OCI-LY7 (cell line): ENCODE data around the gene INKA2. TPM values are rescaled to one million over a fixed set of nuclear protein-coding genes. Genes with fewer than 3 reads are reported as not detected.

Source experiments
- Bru-seq: library from RNA; stranded (reverse); fragments of 400-500 nt; gene quantifications from one replicate; lab custom pipeline; 2021; lab: Mats Ljungman, UMichigan
- BruChase-seq, 2 experiments: library from RNA; stranded (reverse); fragments of 400-500 nt; gene quantifications; one replicate each; lab custom pipeline; 2021; lab: Mats Ljungman, UMichigan
- BruUV-seq: library from RNA; stranded (reverse); fragments of 400-500 nt; replicated peaks from 2 replicates; lab custom pipeline; 2021; lab: Mats Ljungman, UMichigan
- CTCF ChIA-PET: fragments of 300-600 bp; sonication (Branson Sonifier 250); formaldehyde crosslinking; loops from one replicate; lab custom pipeline; 2022; ENCODE audit warnings: antibody characterized with exemption; ENCODE audit not compliant: unreplicated experiment; lab: Charles Lee
- POLR2A ChIA-PET: fragments of 300-600 bp; sonication (Branson Sonifier 250); formaldehyde crosslinking; loops from one replicate; lab custom pipeline; 2022; ENCODE audit warnings: antibody characterized with exemption; lab: Charles Lee
- DNase-seq: peaks from one replicate; pipeline ENCODE4 v3.0.0-alpha.2; 2015; ENCODE audit warnings: low spot score
- H2AFZ ChIP-seq: fragments of 200-600 bp; sonication (generic), shearing (Covaris generic); 2 replicates; pipeline ENCODE4 v1.6.1; 2014; ENCODE audit warnings: mild to moderate bottlenecking, antibody characterized with exemption, low read length, moderate library complexity
- H3K27ac ChIP-seq: fragments of 200-600 bp; sonication (generic); 2 replicates; pipeline ENCODE4 v1.5.1; 2014; ENCODE audit warnings: mixed run types, low read depth, mild to moderate bottlenecking, moderate library complexity, low read length, inconsistent platforms; ENCODE audit not compliant: poor library complexity, severe bottlenecking
- H3K36me3 ChIP-seq: fragments of 200-600 bp; sonication (generic); 2 replicates; pipeline ENCODE4 v1.6.1; 2014; ENCODE audit warnings: mild to moderate bottlenecking, antibody characterized with exemption, low read length, moderate library complexity, mixed read lengths; ENCODE audit not compliant: insufficient read depth
- H3K4me1 ChIP-seq: fragments of 200-600 bp; sonication (generic); 2 replicates; pipeline ENCODE4 v1.5.1; 2014; ENCODE audit warnings: mild to moderate bottlenecking, low read length; ENCODE audit not compliant: insufficient read depth, poor library complexity, severe bottlenecking
- H3K4me2 ChIP-seq: fragments of 200-600 bp; sonication (generic); 2 replicates; pipeline ENCODE4 v1.6.1; 2014; ENCODE audit warnings: mild to moderate bottlenecking, low read length
- H3K4me3 ChIP-seq: fragments of 200-600 bp; sonication (generic); 2 replicates; pipeline ENCODE4 v1.5.1; 2014; ENCODE audit warnings: mild to moderate bottlenecking, low read depth, low read length; ENCODE audit not compliant: poor library complexity, severe bottlenecking
- H3K79me2 ChIP-seq: fragments of 200-600 bp; sonication (generic); 2 replicates; pipeline ENCODE4 v1.6.1; 2016; ENCODE audit warnings: low read depth, mild to moderate bottlenecking, low read length, moderate library complexity, mixed read lengths; ENCODE audit not compliant: insufficient read depth
- H3K9me2 ChIP-seq: fragments of 200-600 bp; sonication (generic); 2 replicates; pipeline ENCODE4 v1.6.1; 2016; ENCODE audit warnings: mild to moderate bottlenecking, low read length, mixed read lengths; ENCODE audit not compliant: insufficient read depth
- H3K9me3 ChIP-seq: fragments of 200-600 bp; sonication (generic); 2 replicates; pipeline ENCODE4 v1.6.1; 2014; ENCODE audit warnings: mild to moderate bottlenecking, mixed run types, low read length, mixed read lengths
- H4K20me1 ChIP-seq: fragments of 200-600 bp; sonication (generic); 2 replicates; pipeline ENCODE4 v1.6.1; 2014; ENCODE audit warnings: mild to moderate bottlenecking, antibody characterized with exemption, low read length, moderate library complexity, mixed read lengths; ENCODE audit not compliant: insufficient read depth
- CTCF ChIP-seq: fragments of 200-600 bp; sonication (generic); conservative IDR thresholded peaks from 2 replicates; pipeline ENCODE4 v1.5.1; 2014; ENCODE audit warnings: mild to moderate bottlenecking, antibody characterized with exemption, low read length, moderate library complexity, mixed read lengths
- EZH2phosphoT487 ChIP-seq: fragments of 200-600 bp; sonication (generic); IDR thresholded peaks from 2 replicates; pipeline ENCODE4 v1.6.1; 2018; ENCODE audit warnings: low read depth, borderline replicate concordance, mild to moderate bottlenecking, mixed run types, antibody characterized with exemption, low read length, moderate library complexity, mixed read lengths
- intact Hi-C: fragments of 100-400 bp; cut with micrococcal nuclease; formaldehyde crosslinking; loops from one replicate; pipeline ENCODE4 v1.10.0; 2022; ENCODE audit not compliant: unreplicated experiment
- long read RNA-seq: library from polyadenylated mRNA; stranded (forward); transcript quantifications from one replicate; pipeline ENCODE4 v2.0.0, GENCODE V29; 2022
- total RNA-seq, 2 experiments: library from RNA; depleted of rRNA in 1 of 2; stranded (reverse); fragments of >200 nt in 1 of 2; shearing (Covaris generic) in 1 of 2; gene quantifications; 2 replicates each; pipeline ENCODE4 v1.2.3, GENCODE V29; 2014 to 2022

Gene INKA2
- total RNA-seq (2014; rRNA removed; shearing (Covaris generic)), result 3.9 and 4.1 TPM in 2 replicates
- 10.8 and 12.2 TPM in 2 replicates for total RNA-seq (2022)
- percentile 52 among the genes with signal in this experiment for Bru-seq, nascent RNA
- BruChase-seq, experiment 1, labeled RNA remaining after a 6-hour chase, result percentile 68 among the genes with signal in this experiment
- percentile 60 among the genes with signal in this experiment for BruChase-seq, experiment 2, labeled RNA remaining after a 2-hour chase
- long read RNA-seq, full-length matches to known transcripts, result 1 of 25 reads
- long read RNA-seq, partial matches to known transcripts, result 0 of 25 reads
- long read RNA-seq, other reads (novel, unspliced or antisense), result 24 of 25 reads

GRCh38 chr1:111739194-111739924 lies at the start of gene INKA2:
Gene INKA2 (minus strand): TSS chr1:111739395. CDS start chr1:111739242, 153 bp downstream.
- peak within 1 kb of the TSS; percentile 44 for H3K27ac ChIP-seq
- no peaks in the 10 kb centered on the region for H3K9me3 ChIP-seq
- H4K20me1 ChIP-seq, result no peaks in the 10 kb centered on the region
- ChIA-PET CTCF (interaction anchor here (0.8 to 1.6 kb wide), 3 partner anchors 8 to 21 kb away, joined by 3 to 13 read pairs (median 3); no protein-coding TSS in a partner anchor), POLR2A (interaction anchor here (0.5 to 3.1 kb wide), 11 partner anchors 8 to 658 kb away, joined by 3 to 26 read pairs (median 6); no protein-coding TSS in a partner anchor)
- H3K4me3 ChIP-seq, result peak within 1 kb of the TSS; percentile 78
- no TSS peak for BruUV-seq
- peaks cover 32% of the 10 kb centered on the region for H3K4me1 ChIP-seq
- no peak; the same call in 1 of the 2 replicates for TF ChIP-seq CTCF
- no peak for TF ChIP-seq EZH2phosphoT487
- H2AFZ ChIP-seq, result peak within 1 kb of the TSS; percentile 73
- DNase-seq, result peak; percentile 87
- H3K9me2 ChIP-seq, result no peaks in the 10 kb centered on the region
- peak within 1 kb of the TSS; percentile 88 for H3K4me2 ChIP-seq
- H3K79me2 ChIP-seq, result no peaks in the 10 kb centered on the region
- no peaks in the 10 kb centered on the region for H3K36me3 ChIP-seq
- intact Hi-C loops, result loop anchor here (1.0 to 5.0 kb wide), 2 partner anchors 16 to 232 kb away; partner anchors contain the start of gene DDX20

GRCh38 chr1:111786669-111787207 lies 47.5 kb upstream of the INKA2 start:
- H3K4me2 ChIP-seq, result no peak overlapping the region
- H3K4me1 ChIP-seq, result no peaks in the 10 kb centered on the region
- H3K4me3 ChIP-seq, result no peak overlapping the region
- no peaks in the 10 kb centered on the region for H3K9me3 ChIP-seq
- TF ChIP-seq EZH2phosphoT487 (no peak), CTCF (no peak)
- POLR2A ChIA-PET, result interaction anchor here (0.7 to 1.1 kb wide), 2 partner anchors 237 to 392 kb away, joined by 3 read pairs; no protein-coding TSS in a partner anchor
- intact Hi-C loops, result no loop called here
- no peaks in the 10 kb centered on the region for H3K9me2 ChIP-seq
- H2AFZ ChIP-seq, result no peak overlapping the region
- H3K27ac ChIP-seq, result no peak overlapping the region
- H4K20me1 ChIP-seq, result no peaks in the 10 kb centered on the region
- no peaks in the 10 kb centered on the region for H3K36me3 ChIP-seq
- BruUV-seq, result no TSS peak
- DNase-seq, result no peak
- H3K79me2 ChIP-seq, result no peaks in the 10 kb centered on the region
- CTCF ChIA-PET, result no interaction called here
